HepG2 (cell line): ENCODE data around the gene IGF2. TPM values are rescaled to one million over a fixed set of nuclear protein-coding genes. Genes with fewer than 3 reads are reported as not detected.

ENCODE experiments used
- FOXK1 ChIP-seq: sonication (generic); formaldehyde crosslinking; IDR thresholded peaks from 2 replicates; pipeline ENCODE4 v1.4.0; 2020; ENCODE audit warnings: low read depth, missing genetic modification reagents, borderline replicate concordance
- HNRNPL ChIP-seq: fragments of 200-400 bp; formaldehyde crosslinking; IDR thresholded peaks from 2 replicates; pipeline ENCODE4 v1.6.1; 2017; ENCODE audit warnings: mild to moderate bottlenecking, low read depth, low read length
- MEF2D ChIP-seq: sonication (generic); formaldehyde crosslinking; IDR thresholded peaks from 2 replicates; pipeline ENCODE4 v1.5.1; 2020; ENCODE audit warnings: mild to moderate bottlenecking, missing genetic modification reagents
- RBFOX2 ChIP-seq: fragments of 200-400 bp; formaldehyde crosslinking; IDR thresholded peaks from 2 replicates; pipeline ENCODE4 v1.6.1; 2017; ENCODE audit warnings: low read depth, mild to moderate bottlenecking, low read length
- RNF2 ChIP-seq: fragments of 450-650 bp; conservative IDR thresholded peaks from 2 replicates; pipeline ENCODE4 v1.6.1; 2016; ENCODE audit warnings: low read depth
- SAFB2 ChIP-seq: sonication (generic); formaldehyde crosslinking; IDR thresholded peaks from 2 replicates; pipeline ENCODE4 v1.5.1; 2020; ENCODE audit warnings: missing genetic modification reagents, low read depth, mild to moderate bottlenecking, borderline replicate concordance
- WIZ ChIP-seq: sonication (generic); formaldehyde crosslinking; IDR thresholded peaks from 2 replicates; pipeline ENCODE4 v1.5.1; 2020; ENCODE audit warnings: mild to moderate bottlenecking, missing genetic modification reagents
- ZNF331 ChIP-seq: sonication (generic); formaldehyde crosslinking; IDR thresholded peaks from 2 replicates; pipeline ENCODE4 v1.4.0; 2020; ENCODE audit warnings: missing genetic modification reagents
- ZNF337 ChIP-seq: sonication (generic); formaldehyde crosslinking; IDR thresholded peaks from 2 replicates; pipeline ENCODE4 v1.5.1; 2020; ENCODE audit warnings: missing genetic modification reagents, low read depth, mild to moderate bottlenecking, borderline replicate concordance
- ZNF501 ChIP-seq: sonication (generic); formaldehyde crosslinking; IDR thresholded peaks from 2 replicates; pipeline ENCODE4 v1.5.1; 2020; ENCODE audit warnings: mild to moderate bottlenecking, moderate library complexity, missing genetic modification reagents
- ZNF558 ChIP-seq: sonication (generic); formaldehyde crosslinking; IDR thresholded peaks from 2 replicates; pipeline ENCODE4 v1.9.0; 2022; ENCODE audit warnings: mild to moderate bottlenecking, missing genetic modification reagents, borderline replicate concordance
- ZNF737 ChIP-seq: sonication (generic); formaldehyde crosslinking; IDR thresholded peaks from 2 replicates; pipeline ENCODE4 v1.5.0; 2020; ENCODE audit warnings: missing genetic modification reagents, mild to moderate bottlenecking, borderline replicate concordance
- ZNF878 ChIP-seq: sonication (generic); formaldehyde crosslinking; IDR thresholded peaks from 2 replicates; pipeline ENCODE4 v1.8.1; 2023; ENCODE audit warnings: mild to moderate bottlenecking, missing genetic modification reagents, moderate library complexity
- polyA plus RNA-seq, 8 experiments: library from polyadenylated mRNA; depleted of rRNA in 3 of 8; stranded (reverse) in 7 of 8; unstranded in 1 of 8; fragments of >200 nt; fragmentation: Illumina TruSeq in 4 of 8; extraction: Trizol in 4 of 8; gene quantifications; 2 replicates each; pipeline versions ENCODE4 v1.2.1 to v1.2.3, GENCODE V29; 2011 to 2016; ENCODE audit warnings: low read depth in 4 of 8, missing spikeins in 1 of 8, mixed read lengths in 1 of 8; ENCODE audit not compliant: insufficient read depth in 1 of 8
- total RNA-seq, 5 experiments: library from RNA; depleted of rRNA; stranded (reverse); fragments of >200 nt; fragmentation: Illumina TruSeq; extraction: Trizol; gene quantifications; 2 replicates each; pipeline ENCODE4 v1.2.3, GENCODE V29; 2016; ENCODE audit warnings: low read depth in 1 of 5
- TF ChIP-seq, protein P1 (sequence below): sonication (generic); formaldehyde crosslinking; IDR thresholded peaks from 2 replicates; pipeline ENCODE4 v1.4.0; 2020; ENCODE audit warnings: missing genetic modification reagents, borderline replicate concordance
- TF ChIP-seq, protein P2 (sequence below): sonication (generic); formaldehyde crosslinking; IDR thresholded peaks from 2 replicates; pipeline ENCODE4 v1.9.0; 2022; ENCODE audit warnings: low read depth, missing genetic modification reagents
- TF ChIP-seq, protein P3 (sequence below): sonication (generic); formaldehyde crosslinking; IDR thresholded peaks from 2 replicates; pipeline ENCODE4 v1.4.0; 2020; ENCODE audit warnings: mild to moderate bottlenecking, missing genetic modification reagents, borderline replicate concordance
- TF ChIP-seq, protein P4 (sequence below): sonication (generic); formaldehyde crosslinking; IDR thresholded peaks from 2 replicates; pipeline ENCODE4 v1.4.0; 2020; ENCODE audit warnings: missing genetic modification reagents

The IGF2 gene
- total and polyA plus RNA-seq, 2 of the 13 experiments (the other 11 are each of a cell fraction or from before 2014, with no cell fraction given) = 79.1 to 254 TPM

DNA sequence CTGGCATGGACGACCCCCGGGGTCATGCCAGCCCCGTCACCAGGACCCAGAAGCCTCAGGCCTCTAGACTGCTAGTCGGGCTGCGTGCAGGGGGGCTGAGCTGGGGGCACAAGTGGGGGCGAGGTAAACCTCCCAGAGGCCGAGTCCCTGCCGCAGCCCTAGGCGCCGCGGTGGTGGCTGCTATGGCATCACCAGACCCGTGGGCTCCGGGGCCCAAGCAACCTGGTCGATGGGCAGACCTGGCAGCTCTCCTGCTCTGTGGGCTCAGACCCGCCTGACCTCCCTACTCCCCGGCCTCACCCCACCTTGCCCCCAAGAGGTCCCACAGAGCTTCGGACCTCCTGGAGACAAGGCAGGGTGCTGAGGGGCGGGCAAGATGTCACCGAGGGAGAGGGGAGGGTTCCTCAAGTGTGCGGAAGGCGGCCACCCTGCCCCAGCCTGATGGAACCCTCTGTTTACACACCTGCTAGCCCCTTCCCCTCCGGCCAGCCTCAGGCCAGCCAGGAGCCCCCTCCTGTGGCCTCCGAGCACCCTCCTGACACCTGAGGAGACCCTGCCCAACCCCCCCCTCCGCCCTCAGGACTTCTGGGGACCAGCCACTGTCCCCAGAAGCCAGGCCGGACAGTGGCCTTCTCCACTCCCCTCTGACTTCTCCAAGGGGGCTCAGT is 9.4 kb downstream of the IGF2 start (continued):
- TF ChIP-seq, protein P1, sequence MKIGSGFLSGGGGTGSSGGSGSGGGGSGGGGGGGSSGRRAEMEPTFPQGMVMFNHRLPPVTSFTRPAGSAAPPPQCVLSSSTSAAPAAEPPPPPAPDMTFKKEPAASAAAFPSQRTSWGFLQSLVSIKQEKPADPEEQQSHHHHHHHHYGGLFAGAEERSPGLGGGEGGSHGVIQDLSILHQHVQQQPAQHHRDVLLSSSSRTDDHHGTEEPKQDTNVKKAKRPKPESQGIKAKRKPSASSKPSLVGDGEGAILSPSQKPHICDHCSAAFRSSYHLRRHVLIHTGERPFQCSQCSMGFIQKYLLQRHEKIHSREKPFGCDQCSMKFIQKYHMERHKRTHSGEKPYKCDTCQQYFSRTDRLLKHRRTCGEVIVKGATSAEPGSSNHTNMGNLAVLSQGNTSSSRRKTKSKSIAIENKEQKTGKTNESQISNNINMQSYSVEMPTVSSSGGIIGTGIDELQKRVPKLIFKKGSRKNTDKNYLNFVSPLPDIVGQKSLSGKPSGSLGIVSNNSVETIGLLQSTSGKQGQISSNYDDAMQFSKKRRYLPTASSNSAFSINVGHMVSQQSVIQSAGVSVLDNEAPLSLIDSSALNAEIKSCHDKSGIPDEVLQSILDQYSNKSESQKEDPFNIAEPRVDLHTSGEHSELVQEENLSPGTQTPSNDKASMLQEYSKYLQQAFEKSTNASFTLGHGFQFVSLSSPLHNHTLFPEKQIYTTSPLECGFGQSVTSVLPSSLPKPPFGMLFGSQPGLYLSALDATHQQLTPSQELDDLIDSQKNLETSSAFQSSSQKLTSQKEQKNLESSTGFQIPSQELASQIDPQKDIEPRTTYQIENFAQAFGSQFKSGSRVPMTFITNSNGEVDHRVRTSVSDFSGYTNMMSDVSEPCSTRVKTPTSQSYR (CRISPR knock-in tag) = peak; percentile 21; the same call in 1 of the 2 replicates
- TF ChIP-seq ZNF337 (CRISPR knock-in tag) (no peak), ZNF737 (CRISPR knock-in tag) (no peak), ZNF558 (CRISPR knock-in tag) (peak; percentile 55; the same call in 1 of the 2 replicates), MEF2D (CRISPR knock-in tag) (0 out of 2 replicates have a peak, but pooled peaks have one; percentile 6), SAFB2 (CRISPR knock-in tag) (peak; percentile 55; the same call in 1 of the 2 replicates), WIZ (CRISPR knock-in tag) (peak; percentile 58; the same call in 1 of the 2 replicates), ZNF501 (CRISPR knock-in tag) (0 out of 2 replicates have a peak, but pooled peaks have one; percentile 58), HNRNPL (peak; percentile 89; the same call in 1 of the 2 replicates), ZNF331 (0 out of 2 replicates have a peak, but pooled peaks have one; percentile 19), ZNF878 (peak; percentile 59; the same call in 1 of the 2 replicates), RNF2 (no peak), RBFOX2 (peak; percentile 95), FOXK1 (CRISPR knock-in tag) (no peak)
- TF ChIP-seq, protein P2, sequence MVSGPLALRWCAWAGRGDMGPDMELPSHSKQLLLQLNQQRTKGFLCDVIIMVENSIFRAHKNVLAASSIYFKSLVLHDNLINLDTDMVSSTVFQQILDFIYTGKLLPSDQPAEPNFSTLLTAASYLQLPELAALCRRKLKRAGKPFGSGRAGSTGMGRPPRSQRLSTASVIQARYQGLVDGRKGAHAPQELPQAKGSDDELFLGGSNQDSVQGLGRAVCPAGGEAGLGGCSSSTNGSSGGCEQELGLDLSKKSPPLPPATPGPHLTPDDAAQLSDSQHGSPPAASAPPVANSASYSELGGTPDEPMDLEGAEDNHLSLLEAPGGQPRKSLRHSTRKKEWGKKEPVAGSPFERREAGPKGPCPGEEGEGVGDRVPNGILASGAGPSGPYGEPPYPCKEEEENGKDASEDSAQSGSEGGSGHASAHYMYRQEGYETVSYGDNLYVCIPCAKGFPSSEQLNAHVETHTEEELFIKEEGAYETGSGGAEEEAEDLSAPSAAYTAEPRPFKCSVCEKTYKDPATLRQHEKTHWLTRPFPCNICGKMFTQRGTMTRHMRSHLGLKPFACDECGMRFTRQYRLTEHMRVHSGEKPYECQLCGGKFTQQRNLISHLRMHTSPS (CRISPR knock-in tag) = peak; percentile 95; the same call in 1 of the 2 replicates
- TF ChIP-seq, protein P3, sequence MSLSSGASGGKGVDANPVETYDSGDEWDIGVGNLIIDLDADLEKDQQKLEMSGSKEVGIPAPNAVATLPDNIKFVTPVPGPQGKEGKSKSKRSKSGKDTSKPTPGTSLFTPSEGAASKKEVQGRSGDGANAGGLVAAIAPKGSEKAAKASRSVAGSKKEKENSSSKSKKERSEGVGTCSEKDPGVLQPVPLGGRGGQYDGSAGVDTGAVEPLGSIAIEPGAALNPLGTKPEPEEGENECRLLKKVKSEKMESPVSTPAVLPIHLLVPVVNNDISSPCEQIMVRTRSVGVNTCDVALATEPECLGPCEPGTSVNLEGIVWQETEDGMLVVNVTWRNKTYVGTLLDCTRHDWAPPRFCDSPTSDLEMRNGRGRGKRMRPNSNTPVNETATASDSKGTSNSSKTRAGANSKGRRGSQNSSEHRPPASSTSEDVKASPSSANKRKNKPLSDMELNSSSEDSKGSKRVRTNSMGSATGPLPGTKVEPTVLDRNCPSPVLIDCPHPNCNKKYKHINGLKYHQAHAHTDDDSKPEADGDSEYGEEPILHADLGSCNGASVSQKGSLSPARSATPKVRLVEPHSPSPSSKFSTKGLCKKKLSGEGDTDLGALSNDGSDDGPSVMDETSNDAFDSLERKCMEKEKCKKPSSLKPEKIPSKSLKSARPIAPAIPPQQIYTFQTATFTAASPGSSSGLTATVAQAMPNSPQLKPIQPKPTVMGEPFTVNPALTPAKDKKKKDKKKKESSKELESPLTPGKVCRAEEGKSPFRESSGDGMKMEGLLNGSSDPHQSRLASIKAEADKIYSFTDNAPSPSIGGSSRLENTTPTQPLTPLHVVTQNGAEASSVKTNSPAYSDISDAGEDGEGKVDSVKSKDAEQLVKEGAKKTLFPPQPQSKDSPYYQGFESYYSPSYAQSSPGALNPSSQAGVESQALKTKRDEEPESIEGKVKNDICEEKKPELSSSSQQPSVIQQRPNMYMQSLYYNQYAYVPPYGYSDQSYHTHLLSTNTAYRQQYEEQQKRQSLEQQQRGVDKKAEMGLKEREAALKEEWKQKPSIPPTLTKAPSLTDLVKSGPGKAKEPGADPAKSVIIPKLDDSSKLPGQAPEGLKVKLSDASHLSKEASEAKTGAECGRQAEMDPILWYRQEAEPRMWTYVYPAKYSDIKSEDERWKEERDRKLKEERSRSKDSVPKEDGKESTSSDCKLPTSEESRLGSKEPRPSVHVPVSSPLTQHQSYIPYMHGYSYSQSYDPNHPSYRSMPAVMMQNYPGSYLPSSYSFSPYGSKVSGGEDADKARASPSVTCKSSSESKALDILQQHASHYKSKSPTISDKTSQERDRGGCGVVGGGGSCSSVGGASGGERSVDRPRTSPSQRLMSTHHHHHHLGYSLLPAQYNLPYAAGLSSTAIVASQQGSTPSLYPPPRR (CRISPR knock-in tag) = 0 out of 2 replicates have a peak, but pooled peaks have one; percentile 21
- TF ChIP-seq, protein P4, sequence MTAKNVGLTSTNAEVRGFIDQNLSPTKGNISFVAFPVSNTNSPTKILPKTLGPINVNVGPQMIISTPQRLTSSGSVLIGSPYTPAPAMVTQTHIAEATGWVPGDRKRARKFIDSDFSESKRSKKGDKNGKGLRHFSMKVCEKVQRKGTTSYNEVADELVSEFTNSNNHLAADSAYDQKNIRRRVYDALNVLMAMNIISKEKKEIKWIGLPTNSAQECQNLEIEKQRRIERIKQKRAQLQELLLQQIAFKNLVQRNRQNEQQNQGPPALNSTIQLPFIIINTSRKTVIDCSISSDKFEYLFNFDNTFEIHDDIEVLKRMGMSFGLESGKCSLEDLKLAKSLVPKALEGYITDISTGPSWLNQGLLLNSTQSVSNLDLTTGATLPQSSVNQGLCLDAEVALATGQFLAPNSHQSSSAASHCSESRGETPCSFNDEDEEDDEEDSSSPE (CRISPR knock-in tag) = no peak
